CD4-positive, alpha-beta T cell treated with Interferon alpha-2 for 1 hour (primary cell): ENCODE results near the gene CXCL9.
"Not testable (repeated sequence)": the region's sequence is repeated elsewhere in the genome, so short reads cannot be mapped to it uniquely, and the experiment has no call there.

Experiments used
- DNase-seq, 2 donors: peaks; one replicate each; pipeline ENCODE4 v3.0.0-alpha.2; 2020 to 2022

CXCL9 gene

DNA sequence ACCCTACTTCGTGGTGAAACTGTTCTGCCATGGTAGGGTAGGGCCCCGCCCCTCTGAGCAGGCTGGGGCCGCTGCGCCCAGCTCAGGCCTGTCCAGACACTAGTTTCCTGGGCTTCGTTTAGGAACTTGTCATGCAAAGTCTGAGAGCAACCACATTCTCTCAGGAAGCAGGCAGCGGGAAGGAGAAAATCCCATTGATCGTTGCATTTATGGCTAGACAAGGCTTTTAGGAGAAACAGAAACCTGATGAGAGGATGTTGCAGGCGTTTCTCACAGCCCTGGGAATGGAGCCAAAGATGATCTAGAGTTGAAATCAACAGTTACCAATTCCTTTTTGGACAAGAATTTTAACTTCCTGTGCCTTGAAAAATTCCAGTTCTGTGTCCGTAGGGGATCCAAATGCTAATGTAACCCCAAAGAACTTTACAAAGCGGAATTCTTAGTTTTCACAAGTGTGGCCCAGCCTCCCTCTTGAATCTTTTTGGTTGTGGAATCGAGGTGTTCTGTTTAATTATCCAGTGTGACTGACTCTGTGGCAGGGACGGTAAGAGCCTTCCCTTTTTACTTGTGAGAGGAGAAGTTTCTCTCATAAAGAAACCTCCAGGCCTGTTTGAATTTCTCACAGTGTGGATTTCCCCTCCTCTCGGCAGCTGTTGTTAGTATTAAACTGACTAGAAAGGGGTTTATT is 4.5 kb upstream of the CXCL9 start:
- no peak for DNase-seq

DNA sequence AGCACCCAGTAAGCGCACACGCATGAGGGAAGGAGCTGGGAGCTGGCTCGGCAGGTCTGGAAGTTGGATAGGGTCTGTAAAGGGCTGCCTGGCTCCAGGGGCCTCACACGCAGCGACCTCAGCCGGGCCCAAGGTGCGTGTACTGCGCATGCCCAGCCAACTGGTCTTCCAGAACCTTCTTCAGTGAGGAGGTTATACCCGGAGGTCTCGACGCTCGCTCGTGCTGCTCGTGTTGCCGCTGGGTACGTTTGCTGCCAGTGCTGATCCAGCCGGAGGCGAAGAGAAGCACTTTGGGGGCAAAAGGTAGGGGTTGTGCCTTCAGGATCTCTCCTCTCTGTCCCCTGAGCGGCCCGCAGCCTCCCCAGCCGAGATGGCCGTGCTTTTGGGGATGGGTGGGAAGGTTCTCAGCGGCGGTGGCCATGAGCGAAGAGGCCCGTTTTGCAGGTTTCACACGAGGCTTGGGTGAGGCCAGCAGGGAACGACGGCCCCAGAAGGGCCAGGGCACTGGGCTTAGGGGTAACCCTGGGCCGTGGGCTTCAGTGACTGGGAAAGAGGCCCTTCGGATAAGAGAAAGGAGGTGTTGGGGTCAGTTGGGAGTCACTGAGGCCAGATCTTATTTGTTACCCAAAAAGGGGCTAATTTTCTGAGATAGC is 3.8 kb upstream of the CXCL9 start:
- no peak for DNase-seq

DNA sequence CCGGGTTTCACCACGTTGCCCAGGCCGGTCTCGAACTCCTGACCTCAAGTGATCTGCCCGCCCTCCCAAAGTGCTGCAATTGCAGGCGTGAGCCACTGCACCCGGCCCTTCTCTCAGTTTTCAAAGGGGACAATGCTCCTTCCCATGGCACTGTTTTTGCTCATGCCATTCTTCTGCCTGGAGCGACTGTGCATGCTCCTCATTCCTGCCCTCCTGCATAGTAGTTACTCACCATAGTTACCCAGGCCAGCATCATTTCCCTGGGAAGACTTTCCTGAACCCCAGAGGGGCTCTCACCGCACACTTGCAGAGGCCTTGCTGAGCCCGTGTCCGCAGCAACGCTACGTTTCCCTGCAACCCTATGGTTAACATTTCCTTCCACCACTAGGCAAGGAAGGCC is 3.3 kb upstream of the CXCL9 start:
- DNase-seq: no peak

DNA sequence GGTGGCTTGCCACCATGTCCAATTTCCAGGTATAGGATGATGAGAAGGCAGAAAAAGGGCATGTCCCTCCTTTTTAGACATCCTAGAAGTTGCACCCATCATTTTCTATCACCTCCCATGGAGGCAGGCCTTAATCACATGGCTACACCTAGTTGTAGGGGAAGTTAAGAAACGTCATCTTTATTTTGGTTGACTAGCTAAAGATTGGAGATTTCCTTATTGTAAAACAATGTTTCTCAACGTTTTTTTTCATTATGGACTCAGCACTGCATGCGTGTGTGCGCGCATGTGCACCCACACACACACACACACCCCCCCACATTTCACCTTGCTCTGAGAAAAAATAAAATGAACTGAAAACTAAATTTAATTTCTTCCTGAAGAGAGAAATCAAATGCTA is 2.0 kb upstream of the CXCL9 start:
- DNase-seq: no peak

DNA sequence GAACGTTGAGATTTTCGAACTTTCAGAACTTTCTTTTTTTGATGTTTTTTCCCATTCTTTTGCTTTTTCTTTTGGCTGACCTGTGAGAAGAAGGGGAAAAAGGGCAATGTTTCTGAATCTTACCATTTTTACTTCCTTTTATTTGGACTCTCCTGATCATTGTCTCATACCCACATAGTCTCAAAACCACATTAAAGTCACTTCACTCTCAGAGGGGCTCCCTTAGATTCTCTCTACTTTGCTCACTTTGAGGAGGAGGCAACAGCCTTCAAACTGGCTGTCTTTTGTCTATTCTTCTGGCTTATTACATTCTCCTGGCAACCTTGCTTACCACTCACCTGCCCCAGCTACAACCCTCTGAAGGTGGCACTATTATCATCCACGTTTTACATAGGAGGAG is 3.7 kb downstream of the CXCL9 start:
- no peak for DNase-seq

DNA sequence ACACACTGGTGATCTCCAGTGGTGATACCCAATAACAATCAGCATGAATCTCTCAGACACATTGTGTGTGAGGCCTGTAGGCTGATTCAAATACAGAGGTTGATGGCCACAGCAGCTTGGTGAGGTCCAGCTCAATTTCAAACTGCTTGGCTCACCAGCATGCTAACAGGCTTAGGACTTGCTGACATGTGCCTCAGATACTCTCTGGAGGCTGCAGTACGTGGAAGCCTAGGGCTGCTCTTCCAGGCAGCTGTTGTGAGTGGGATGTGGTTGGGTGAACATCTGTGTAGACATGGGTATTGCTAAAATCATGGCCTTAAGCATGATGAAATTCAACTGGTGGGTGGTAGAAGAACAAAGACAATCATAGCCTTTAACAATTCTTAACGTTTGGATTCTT is 4.3 kb downstream of the CXCL9 start:
- no peak for DNase-seq

DNA sequence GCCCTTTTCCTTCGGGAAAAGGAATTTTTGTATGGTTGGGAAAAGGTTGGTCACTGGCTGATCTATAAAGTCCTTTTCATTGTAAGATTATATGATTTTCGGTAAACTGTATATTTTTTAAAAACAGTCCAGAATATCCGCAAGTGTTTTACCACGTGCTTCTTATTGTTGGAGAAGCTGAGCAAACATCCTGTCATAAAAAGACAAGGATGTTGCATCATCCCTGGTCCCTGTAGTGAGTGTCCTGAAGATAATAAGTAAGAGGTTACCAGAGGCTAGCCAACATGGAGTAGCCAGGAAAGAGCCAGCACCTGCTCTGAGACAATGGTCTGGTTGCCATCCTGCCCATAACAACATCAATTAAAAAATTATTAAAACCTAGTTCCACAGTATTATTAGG is 5.1 kb downstream of the CXCL9 start:
- no peak for DNase-seq

DNA sequence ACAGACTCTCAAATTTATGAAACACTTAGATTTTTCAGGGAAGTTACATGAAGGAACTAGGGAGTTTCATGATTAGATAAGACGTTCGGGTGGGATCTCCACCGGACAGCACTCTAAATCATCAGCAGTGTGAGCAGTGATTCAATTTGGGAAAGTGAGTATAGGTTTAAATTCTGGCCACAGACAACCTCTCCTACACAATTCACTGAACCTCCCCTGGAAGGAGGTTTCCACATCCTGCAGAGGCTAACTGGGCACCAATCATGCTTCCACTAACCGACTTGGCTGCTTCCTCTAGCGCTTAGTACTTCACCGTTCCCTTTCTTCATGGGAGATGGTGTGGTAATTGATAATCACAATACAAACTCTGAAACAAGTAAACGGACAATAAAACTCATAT is 5.6 kb downstream of the CXCL9 start:
- DNase-seq: no peak

DNA sequence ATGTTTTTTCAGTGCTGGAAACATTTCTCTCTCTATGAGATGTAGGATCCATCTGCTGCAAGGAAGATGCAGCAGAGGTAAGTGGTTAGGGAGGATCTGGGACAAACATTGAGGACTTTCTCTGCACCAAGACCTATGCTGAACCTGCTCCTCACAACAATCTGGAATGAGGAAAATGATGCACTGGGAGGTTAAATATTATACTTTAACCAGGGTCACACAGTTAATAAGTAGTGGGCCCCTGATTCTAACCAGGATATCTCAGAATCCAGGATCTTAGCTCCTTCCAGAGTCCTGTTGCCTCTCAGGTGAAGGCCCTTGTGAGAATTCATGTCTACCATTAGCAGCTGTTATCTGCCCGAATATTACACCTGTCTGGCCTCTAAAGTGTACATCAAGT is 7.0 kb downstream of the CXCL9 start:
- DNase-seq: no peak

DNA sequence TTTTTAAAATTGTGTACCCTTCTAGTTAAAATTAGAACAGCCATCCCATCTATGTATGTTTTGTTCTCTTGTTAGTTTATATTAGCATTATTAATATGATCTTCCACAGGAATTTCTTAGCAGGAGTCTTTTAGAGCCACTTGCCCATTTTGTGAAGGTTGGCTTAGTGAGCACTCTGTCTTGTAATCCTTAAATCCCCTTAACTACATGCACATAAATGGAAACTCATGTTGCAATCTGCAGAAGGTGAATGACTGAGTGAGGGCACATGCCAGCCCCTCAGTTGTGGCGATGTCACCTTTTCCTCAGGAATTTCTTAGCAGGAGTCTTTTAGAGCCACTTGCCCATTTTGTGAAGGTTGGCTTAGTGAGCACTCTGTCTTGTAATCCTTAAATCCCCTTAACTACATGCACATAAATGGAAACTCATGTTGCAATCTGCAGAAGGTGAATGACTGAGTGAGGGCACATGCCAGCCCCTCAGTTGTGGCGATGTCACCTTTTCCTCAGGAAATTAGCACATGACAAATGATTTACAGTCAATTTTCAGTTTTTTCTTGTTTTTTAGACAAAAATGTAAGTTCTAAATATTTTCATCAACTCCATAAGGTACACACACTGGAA is 8.7 kb downstream of the CXCL9 start:
- not testable (repeated sequence) for DNase-seq

DNA sequence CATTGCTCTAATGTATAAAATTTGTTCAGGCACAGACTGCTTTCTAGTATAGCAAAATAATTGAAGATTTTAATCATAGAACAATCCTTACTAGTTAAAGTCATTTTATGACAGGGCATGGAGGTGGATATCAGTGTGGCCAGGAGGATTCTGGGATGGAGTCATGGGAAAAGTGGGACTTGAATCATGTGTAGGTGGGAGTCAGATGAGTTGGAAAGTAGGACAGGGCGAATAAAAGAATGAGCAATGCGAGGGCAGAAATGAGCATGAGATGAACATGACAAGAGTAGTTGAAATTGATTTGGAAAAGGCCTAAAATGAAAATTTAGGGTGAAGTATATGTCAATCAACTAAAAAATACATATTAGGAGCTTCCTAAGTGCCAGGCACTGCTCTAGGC is 9.4 kb downstream of the CXCL9 start:
- no peak for DNase-seq

DNA sequence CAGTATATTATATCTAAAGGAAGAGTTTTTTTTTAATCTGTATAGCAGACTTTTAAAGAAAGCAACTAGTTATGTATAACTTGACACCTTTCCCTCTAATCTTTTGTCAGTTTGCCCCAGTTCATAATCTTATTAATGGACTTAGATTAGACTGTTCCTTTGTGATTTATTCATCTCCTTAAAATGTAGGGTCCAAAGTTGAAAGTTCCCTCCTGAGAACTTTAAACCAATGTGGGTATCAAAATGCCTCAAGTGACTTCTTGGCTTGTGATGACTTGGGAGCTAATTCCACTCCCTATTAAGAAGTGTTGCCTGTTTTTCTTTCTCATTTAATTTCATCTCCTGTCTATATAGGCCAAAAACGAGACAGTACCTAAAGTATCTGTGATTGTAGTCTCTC is 10.2 kb downstream of the CXCL9 start:
- DNase-seq: no peak

DNA sequence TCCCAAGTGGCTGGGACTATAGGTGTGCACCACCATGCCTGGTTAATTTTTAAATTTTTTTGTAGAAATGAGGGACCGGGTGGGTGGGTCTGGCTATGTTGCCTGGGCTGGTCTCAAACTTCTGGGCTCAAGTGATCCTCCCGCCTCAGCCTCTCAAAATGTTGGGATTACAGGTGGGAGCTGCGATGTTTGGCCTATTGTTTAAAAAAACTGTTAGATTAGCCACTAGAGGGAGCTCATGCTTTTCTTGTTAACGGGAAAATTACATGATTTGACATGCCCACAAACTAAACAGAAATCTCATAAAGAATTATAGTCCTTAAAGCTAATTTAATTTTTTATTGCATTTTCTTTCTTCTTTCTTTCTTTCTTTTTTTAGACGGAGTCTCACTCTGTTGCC is 11.6 kb downstream of the CXCL9 start:
- peak in 1 of 2 donors; percentile 66 for DNase-seq

DNA sequence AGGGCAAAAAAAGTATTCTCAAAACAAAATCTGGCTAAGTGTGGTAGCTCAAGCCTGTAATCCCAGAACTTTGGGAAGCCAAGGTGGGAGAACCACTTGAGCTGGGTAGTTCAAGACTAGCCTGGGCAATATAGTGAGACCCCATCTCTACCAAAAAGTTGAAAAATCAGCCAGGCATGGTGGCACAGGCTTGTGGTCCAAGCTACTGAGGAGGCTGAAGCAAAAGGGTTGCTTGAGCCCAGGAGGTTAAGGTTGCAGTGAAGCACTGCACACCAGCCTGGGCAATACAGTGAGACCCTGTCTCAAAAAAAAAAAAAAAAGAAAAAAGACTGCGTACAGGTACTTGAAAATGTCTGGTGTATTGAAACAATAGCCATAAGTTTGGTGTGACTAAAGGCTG is 14.8 kb downstream of the CXCL9 start:
- no peak for DNase-seq

DNA sequence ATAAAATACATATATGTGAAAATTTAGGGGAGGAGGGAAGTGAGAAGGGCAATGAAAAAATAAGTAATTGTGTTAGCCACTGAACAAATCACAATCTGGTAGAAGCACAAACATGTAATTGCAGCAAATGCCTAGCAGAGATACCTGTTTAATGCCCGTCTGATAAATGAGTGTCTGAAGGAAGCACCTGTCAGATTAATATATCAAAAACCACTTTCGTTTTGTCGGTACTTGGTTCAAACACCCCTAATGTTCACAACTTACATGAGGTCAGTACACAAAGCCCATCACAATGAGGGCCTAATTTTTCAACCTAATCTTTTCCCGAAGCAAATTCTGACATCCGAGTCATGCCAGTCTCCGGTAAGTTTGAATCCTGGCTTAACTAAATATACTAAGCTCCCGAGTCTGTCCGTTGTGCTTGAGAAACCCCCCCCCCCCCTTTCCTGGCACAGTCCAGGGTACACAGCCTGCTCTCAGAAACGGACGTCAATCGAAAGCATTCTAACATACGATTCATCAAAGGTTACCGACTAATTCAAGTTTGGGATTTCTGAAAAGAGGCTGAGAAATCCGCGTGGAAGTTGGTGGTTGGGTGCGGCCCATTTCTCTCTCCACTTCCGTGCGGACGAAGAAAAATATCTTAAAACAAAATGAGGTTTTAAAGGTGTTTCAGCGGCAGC is 17.3 kb downstream of the CXCL9 start:
- DNase-seq: peak in 1 of 2 donors; percentile 12

DNA sequence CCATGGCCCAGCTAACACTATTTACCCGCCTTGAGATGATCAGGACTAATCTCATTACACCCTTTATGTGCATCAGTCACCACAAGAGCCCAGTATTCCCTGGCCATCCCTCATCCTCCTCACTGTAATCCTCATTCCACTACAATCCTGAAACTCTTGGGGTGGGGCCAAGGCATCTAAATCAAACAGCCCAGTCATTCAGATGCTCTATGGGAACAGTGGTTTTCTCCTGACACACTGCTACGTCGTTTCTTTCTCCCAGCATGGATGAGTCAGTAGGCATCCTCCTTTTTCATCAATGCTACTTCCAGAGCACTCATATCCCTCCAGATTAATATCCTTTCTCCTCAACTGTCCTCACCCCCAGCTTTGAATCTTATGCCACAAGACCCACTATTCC is 22.2 kb downstream of the CXCL9 start:
- no peak for DNase-seq

DNA sequence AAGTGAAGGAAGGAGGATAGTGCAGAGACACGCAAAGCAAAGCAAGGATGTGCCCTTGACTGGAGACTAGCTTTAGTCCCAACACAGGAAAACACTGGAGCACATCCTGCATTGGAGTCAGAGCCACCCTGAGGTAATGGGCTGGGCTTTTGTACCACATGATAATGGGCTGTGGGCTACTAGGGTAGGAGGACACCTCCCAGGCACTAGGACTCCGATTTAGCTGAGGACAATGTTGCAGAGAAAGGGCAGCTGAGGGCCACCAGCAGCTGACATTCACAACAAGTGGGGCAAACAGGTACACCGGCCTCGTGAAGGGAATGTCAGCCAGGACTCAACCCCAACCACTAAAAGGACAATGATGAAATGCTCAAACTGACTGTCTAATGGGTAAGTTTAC is 26.7 kb downstream of the CXCL9 start:
- DNase-seq: no peak

DNA sequence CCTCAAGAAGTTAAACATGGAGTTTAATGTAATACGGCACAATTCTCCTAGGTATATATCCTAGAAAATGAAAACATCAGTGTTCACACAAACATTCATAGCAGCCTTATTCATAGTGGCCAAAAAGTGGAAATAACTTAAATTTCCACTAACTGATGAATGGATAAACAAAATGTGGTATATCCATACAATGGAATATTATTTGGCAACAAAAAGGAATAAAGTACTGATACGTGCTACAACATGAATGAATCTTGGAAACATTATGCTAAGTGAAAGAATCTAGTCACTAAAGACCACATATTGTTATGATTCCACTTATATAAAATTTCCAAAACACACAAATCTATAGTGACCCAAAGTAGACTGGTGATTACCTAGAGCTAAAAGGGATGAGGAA is 31.1 kb downstream of the CXCL9 start:
- no peak for DNase-seq

DNA sequence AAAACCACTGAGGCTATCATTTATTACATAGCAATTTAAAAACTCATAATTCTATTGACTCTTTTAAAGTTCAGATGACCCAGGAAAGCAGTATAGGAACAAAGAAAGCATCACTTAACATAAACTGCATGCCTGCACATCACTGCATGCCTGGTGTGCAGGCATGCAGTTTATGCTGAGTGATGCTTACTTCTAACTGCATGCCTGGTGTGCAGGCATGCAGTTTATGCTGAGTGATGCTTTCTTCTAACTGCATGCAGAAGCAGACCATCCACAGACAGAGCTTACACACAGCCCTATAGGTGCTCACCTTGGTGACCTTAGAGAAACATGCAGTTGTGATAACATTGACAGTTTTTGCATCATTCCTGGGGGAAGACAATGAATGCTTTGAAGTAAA is 33.5 kb downstream of the CXCL9 start:
- DNase-seq: no peak

DNA sequence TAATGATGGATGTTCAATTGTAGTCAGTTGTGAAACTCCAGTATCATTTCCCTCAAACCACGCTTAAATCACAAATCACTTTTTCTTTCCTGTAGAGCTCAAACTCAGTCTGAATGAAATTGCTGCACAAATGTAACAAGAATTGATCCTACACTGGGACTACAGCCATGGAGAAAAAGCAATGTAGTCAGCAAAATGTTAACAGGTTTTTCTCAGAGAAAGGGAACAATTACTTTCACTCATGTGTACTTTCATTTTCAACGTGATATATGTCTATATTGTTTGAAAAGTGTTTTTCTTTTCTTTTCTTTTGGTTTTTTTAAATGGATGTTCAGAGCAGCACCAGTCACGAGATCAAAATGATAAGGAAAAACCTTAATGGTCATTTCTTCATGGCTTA is 39.2 kb downstream of the CXCL9 start:
- no peak for DNase-seq

DNA sequence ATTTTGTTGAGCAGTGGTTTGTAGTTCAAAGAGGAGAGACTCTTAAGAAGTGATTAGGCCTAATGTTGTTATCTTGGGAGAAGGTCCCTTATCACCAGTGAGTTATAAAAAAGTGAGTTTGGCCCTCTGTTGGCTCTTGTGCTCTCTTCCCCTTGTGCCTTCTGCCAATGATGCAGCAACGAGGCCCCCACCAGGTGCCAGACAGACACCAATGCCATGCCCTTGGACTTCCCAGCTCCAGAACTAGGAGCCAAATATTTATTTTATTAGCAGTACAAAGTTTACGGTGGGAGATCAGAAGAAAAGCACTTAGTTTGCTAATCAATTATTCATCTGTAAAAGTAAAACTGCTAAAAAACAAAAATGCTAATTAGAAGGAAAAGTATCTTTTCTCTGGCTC is 43.8 kb downstream of the CXCL9 start:
- no peak for DNase-seq

DNA sequence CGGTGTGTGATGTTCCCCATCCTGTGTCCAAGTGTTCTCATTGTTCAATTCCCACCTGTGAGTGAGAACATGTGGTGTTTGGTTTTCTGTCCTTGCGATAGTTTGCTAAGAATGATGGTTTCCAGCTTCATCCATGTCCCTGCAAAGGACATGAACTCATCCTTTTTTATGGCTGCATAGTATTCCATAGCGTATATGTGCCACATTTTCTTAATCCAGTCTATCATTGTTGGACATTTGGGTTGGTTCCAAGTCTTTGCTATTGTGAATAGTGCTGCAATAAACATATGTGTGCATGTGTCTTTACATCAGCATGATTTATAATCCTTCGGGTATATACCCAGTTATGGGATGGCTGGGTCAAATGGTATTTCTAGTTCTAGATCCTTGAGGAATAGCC is 45.2 kb downstream of the CXCL9 start:
- DNase-seq: not testable (repeated sequence)

DNA sequence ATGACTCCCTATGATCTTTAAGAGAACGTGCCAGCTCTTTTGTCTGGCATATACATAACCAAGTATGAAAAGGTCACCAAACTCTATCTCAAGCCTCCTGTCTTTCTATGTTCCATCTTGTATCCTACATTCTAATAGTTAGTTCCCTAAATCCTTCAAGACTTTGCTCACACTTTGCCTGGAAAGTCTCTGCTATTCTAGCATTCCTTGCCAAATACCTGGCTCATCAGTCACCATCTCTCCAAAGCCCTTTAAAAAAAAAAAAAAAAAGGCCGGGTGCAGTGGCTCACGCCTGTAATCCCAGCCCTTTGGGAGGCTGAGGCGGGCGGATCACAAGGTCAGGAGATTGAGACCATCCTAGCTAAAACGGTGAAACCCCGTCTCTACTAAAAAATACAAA is 48.8 kb downstream of the CXCL9 start:
- DNase-seq: not testable (repeated sequence)

DNA sequence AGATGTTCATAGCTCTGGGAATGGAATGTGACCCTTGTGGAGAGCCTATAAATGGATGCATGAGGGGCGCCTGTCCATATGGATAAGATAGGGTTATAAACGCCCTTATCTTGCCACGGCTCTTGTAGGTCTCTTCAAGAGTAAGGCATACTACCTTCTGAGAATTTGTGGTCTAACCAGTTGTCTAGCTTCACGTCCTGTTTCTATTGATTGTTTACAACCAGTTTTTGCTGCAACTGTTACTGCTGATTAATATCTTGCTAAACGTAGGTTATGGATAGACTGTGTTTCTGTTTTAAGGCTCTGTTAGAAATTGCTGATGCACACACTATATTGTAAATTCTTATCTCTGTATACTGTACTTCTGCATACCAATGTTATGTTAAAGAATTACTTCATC is 52.5 kb downstream of the CXCL9 start:
- DNase-seq: not testable (repeated sequence)
